NCI-H510A treated with DMSO at 0.1 percent for 48 hours (cell line): ENCODE results near the gene RBMS3.
A peak's percentile ranks its signal among the peaks of the same experiment; 100 is the strongest.

Experiments used
- DNase-seq: peaks from one replicate; lab custom pipeline; 2025; lab: John Stamatoyannopoulos, UW

The RBMS3 gene

DNA sequence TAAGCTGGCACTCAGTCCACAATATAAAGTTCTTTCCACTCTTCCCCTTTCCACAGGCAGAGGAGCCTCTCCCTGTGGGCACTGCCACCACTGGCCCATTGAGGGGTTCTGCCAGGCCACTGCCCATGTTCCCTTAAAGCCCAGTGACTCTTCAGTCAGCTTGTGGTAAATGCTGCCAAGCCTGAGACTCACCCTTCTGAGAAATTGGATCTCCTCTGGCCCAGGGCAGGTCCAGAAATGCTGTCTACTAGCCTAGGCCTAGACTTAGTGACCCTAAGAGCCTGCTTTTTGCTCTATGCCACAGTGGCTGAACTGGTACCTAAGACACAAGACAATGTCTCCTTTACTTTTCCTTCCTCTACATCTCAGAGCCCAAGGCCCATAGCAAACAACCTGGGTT lies 295.8 kb downstream of the RBMS3 start:
- no peak for DNase-seq

DNA sequence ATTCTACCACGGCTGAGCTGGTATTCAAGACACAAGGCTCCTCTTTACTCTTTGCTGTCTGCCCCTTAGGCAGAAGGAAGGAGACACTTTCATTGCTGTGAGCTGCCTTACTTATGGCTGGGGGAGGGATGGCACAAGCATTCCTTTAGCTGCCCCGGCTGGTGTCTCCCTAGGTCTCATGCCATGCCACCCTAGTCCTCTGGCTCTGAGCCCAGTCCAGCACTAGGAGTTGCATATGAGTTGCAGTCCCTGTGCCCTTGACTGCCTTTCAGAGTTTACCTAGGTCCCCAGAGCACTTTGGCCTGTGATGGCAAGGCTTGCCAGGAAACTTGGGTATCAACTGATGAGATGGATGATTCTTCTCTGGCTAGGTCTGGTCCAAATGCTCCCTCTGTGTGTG lies 296.4 kb downstream of the RBMS3 start:
- DNase-seq = no peak

DNA sequence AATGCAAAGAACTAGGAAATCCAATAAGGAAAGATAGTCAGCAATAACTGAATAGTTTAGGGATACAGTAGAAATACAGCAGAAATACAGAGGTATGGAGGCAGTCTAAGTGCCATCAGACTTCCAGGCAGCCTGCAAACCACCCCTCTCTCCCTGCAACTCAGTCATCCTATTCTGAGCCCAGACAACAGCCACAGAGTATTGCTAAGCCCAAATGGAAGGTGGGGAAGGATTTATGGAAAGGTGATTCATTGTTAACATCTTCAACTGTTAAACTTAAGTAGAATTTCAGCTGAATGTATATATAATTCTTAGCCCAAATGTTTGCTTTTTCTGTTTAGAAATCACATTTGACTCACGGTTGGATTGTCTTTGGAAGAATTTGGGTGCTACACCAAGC lies 300.4 kb downstream of the RBMS3 start:
- DNase-seq = no peak

DNA sequence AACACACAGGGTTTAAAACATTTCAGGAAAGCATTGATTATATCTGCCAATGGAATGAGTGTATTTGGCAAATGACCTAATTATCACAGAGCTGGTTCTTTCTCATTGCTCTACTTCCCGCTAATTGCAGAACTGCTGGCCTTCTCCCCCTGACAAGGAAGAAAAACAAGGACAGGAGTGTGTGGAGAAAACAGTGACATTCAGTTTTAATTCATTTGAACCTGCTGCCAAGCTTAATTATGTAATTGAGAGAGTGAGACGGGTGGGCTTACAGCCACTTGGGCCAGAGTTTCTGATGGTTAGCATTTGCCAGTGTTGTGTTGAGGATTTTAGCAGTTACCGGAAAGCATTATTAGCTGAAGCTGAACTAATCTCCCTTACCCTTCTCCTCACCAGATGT lies 301.4 kb downstream of the RBMS3 start:
- DNase-seq = no peak

DNA sequence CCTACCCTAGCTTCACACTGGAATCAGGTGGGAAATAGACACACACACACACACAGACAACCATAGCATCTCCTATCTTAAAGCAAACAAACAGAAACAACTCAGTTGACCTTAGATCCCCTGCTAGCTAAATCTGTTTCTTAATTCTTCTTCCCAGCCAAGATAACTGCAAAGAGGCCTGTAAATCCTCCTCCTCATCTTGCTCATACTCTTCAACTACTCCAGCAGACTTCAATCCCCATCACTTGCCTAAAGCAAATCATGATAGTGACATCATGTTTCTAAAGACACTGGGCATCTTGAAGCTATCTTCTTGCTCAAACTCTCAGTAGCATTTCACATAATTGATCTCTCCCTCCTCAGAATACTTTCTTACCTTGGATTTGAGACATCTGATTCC lies 303.0 kb downstream of the RBMS3 start:
- no peak for DNase-seq

DNA sequence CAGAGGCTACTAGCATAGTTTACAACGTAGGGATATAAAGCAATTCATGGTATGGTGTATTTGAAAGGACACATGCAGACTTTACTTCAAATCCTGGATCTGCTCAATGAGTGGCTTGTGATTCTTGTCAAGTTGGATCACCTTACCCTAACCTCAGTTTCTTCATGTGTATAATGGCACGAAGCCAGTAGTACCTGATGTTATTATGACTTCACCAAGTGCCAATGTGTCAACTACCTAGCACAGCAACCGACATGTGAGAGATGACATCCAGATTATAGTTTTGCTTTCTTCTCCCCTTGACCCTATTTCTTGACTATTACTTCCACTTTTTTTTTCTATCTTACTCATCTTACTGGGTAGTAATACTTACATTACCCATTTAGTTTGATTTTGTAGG lies 304.5 kb downstream of the RBMS3 start:
- DNase-seq = no peak

DNA sequence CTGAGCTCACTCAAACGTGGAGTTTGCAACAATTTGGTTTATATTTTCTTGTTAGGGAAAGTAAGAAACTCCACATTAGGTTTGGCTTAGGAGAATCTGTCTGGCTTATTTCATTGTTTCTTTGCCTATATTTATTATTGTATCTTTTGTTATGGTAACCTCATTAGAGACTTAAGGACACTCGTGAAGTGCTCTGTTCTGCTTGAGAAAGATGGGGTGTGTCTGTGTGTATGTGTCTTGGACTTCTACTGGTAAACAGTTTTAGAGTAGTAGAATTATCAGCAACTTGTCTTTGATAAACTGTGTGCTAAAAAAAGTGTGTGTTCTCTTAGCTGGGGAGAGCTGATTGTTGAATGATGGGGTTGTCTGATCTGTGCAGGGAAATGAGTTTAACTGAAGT lies 306.5 kb downstream of the RBMS3 start:
- DNase-seq = no peak

DNA sequence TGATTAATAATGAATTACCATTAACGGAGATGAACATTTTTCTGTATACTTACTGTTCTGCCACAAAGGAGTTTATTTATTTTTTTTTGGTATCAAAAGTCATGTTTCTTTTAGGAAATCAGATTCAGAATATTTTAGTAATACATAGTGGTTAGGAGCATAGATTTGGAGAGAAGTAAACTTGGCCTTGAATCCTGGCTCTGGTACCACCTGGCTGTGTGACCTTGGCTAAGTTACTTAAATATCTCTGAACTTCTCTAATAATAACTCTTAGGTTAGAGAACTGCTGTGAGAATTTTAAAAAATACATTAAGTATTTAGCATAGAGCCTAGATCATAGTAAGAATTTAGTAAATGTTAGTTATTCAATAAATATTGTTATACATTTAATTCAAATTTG lies 309.1 kb downstream of the RBMS3 start:
- DNase-seq = no peak

DNA sequence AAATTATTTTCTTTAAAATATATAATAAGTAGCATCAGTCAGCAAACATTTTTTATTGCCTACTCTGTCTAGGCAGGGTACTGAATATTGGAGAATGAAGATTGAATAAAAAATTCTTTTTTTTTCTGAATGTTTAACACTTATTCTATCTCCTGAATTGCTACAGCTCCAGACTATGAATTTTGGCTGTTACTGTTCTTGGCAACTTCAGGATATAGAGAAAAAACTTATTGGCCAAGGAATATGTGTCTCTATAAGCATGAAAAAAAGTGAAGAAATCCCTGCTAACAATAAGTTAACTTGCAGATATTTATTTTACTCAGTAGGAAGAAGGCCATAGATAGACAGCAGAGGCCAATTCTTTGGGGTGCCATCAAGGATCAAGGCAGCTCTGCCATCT lies 309.6 kb downstream of the RBMS3 start:
- DNase-seq = no peak

DNA sequence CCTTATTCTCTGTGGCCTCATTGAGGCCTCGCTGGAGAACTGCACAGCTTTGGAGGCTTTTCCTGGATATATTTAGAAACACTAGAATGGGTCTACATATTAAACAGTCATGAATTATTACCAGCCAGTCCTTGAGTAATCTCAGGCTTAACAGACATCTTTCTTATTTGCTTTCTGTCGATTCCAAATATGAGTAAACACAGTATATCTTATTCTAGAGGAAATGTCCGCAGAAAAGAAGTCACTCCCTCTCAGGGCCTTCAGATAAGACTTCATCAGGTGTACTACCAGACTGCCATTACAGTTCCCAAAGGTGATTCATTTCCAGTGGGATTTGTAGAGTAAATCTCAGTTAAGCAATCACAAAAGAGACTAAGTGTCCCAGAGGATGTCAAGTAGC lies 310.7 kb downstream of the RBMS3 start:
- DNase-seq = no peak

DNA sequence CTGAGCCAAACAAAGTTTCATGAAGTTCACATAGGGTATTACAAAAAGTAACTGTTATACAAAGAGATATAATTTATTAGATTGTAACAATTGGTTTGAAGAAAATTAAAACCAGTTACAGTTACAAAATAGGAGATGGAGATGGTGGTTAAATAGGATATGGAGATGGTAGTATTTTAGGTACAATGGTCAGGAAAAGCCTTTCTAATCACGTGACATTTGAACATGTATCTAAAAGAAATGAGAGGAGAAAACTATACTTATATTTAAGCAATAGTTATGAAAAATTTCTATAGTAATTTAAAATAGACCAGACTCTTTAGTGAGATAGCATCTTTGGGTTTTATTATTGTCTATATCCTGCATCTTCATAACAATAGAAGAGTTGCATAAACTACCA lies 312.9 kb downstream of the RBMS3 start:
- no peak for DNase-seq

DNA sequence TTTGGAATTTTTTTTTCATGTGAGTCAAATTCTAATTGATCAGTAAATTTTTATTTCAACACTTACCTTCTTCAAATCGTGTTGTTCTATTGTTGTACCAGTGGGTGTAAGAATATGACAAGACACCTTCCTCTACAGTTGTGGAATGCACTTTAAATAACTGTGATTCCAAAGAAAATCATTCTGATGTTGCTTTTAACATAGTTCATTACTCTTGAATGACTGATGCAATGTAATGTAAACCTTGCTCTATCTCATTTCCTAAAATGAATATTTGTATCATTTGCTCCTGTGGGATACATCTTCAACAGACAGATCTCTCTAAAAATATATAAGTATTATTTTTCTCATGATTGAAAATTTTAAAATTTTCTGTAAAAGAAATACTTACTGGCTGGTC lies 313.4 kb downstream of the RBMS3 start:
- no peak for DNase-seq

DNA sequence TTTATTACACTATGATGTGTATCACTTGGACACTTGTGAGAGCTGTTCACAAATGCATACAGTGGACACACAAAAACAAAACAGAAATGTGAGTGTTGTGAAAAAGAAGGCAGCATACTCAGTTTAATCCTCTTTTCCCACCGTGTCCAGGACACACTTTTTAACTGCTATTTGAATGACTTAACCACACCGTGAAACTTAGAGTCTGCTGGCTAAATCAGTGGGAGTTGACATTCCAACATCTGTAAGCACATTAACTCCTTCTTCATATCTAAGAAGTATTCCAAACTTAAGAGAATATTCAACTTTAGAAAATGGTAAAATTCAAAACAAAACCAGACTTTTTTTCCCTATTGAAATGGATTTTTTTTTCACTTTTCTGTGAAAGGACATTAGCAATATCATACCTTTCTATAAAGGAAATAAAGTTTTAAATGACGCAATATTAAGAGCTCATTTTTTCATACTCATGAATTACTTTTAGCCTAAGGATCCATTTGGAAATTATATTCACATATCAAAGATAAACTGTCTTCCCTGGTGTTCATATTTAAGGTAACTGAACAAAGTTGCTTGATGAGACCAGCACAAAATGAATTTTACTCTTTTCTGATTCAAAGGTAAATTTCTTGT lies 316.6 kb downstream of the RBMS3 start:
- DNase-seq = no peak

DNA sequence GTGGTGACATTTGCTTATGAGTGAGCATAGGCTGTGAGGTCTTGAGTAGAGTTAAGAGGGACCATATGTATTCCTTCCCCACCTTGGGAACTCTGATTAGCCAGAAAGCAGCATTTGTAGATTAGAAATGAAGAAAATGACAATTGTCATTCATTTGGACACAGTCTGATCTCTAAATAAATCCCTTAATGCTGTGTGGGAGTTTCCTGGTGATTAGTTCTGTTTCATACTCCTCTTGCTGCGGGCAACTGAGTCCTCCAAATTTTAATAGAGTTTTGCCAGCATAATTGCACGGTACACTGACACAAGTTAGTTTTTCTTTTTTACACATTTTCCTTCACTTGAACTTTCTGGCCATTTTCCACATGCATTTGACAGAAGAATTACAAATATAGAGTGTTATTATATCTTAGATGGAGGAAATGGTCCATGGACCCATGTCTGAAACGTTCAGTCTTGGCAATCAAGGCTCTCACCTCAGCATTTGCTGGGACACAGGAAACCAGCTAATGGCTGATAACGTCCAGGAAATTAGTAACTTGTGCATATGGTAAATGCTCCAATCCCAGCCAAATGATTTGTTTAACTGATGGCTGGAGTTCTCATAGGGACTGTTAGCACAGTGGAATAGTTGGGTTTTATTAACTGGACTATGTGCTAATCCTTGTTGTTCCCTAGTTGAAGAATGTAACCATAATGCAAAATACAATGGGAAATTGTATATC lies 321.2 kb downstream of the RBMS3 start:
- no peak for DNase-seq

DNA sequence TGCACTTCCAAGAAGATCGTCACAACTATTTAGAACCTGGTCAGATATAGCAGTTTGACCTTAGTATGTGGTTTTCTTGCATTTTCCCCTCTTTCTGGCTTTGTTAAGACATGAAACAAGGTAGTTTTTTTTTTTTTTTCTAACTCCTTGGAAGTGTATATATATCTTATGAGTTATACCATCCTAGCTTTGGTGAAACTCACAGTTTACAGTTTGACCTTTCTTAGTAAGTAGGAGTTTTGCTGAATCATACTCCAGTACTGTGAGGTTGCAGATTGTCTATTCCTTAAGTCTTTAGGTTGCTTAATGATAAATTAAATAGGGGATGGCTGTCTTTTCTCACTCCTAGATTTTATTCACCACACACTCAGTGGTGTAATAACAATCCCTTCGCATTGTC lies 325.0 kb downstream of the RBMS3 start:
- no peak for DNase-seq

DNA sequence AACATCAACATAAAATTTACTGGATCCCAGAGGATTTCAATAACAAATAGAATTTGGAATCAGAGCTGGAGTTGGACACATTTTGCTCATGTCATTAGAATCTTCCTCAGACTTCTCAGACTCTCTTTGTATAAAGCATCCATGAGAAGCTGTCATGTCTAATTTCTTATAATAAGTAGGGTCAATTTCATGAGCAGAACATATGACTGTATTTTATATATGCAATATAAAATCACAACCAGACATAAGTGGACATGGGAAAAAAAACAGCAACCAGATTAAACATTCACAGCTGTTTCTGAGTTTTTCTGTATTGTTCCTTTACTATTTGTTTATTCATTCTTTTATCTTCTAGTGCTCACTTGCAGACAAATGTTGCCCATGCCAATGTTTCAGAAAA lies 325.5 kb downstream of the RBMS3 start:
- DNase-seq = no peak

DNA sequence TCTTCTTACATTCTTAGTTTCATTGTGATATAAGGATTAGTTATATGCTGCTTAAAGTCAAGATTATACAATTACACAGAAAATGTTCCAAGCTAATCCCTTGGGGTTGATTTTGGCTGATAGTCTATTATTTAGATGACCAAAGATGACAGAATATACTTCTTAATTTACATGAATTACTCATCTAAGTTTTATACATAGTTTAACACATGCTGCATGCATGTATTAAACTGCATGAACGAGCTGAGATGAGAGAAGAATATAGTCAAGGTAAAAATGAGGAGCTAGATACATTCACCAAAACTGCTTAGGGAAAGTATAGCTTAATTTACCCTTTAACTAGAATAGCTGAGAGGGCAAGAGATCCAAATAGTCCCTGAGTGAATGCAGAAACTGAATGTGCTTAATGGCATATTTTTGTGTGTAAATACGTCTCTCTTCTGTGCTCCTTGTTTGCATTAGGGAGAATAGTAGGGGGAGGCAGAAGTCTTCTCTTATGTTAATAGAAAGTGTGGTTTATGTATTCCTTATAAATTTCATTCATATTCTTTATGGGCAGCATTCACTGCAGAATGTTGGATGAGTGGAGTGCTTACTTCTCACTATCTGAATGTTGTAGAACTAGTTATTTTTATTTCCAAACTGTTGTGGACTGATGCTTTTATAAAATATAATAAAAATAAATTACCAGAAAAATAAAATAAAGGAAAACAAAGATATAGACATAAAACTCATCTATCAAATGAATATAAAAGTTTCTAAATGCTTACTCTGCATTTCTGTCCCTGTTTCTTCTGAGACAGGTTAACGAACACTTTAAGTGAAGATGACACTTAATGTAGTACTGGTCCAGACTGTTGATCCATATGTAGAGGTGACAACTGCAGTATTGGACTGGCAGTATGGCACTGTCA lies 327.8 kb downstream of the RBMS3 start:
- DNase-seq = no peak

DNA sequence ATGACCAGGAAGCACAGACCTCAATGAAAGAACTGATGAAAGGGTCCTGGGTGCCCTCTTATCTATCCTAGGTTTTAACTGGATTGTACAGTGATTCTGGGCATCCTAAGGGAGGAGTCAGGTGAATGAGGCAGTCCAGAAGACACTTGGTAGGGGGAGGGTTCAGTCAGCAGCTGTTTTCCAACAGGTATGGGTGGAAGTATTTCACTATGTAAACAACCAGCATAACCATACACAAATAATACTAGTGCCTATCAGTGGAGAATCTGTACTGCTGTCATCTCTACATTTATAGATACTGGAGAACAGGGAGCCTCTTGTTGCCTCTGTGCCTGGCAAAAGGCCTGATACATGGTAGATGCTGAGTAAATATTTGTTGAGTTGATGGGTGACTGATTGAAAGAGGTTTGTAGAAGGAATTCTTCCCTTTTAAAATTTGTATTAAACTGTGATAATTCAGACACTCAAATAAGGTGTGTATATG lies 328.5 kb downstream of the RBMS3 start:
- DNase-seq = peak; percentile 8

DNA sequence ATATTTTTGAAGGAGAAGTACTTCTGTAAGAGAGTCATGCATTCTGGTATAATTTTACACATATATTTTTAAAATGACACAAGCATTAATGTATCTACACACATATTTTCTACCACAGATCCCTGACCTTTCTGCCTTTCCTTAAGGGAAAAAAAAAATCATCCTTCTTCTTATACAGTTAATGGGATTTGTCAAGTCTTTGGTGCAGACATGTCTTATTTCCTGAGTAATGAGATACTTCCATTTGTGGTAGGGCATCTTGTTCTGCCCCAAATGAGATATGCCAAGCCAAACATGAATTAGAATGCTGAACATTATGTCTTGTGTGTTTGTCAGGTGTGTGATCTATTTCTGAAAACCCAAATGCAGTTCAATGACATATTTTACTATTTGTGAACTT lies 329.9 kb downstream of the RBMS3 start:
- no peak for DNase-seq

DNA sequence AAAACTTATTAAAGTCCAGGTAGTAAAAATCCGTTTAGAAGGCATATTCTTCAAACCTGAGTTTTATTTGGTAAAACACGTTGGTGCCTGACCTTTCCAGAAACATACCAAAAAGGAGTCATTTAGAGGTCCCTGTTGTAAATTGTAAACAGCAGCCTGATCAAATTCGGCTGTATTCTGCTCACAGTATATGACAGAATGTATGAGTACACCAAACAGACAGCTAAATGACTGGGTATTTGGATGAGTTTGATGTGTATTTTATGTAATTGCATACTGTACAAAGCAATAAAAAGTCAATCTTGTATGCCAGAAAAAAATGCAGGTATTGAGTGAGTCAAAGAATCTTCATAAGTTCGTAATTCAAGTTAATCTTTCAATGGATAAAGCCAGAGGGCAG lies 330.4 kb downstream of the RBMS3 start:
- DNase-seq = no peak

DNA sequence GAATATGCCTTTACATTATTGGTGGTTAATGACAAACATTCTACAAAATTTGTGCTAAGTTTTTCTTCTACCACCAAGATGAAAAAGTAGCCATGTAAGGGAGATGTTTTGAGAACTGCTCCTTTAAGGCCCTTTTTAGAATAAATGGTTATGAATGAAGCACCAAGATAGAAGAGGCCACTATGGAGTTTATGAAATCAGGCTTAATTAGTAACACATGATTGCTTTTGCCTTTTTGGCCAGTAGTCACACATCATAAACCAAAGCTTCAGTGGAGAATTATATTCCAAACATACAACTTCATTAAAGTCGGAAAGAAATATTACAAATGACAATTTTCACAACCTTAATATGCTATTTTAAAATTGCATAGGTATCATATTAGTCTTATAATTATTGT lies 331.7 kb downstream of the RBMS3 start:
- DNase-seq = no peak

DNA sequence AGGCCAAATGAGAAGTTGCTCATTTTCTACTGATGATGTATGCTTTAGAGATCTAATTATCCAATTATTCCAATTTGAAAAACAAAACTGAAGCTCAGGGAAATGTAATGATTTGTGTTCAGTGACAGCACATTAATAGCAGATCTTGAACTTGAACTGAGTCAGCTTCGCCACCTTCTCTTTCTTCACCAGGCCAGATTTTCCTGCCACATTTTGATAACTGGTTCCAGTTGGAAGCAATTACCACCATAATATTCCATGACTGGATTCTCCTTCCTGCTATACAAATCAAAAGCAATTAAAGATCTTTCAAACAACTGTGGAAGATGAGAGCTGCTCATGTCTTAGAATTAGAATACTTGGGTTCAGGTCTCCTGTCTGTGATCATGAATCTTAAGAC lies 334.1 kb downstream of the RBMS3 start:
- no peak for DNase-seq
